HG02973 (cell line): ENCODE data around the gene NPTXR.
"Not testable (repeated sequence)": the region's sequence is repeated elsewhere in the genome, so short reads cannot be mapped to it uniquely, and the experiment has no call there.

Experiments
- ATAC-seq: cut with Tn5 transposase; IDR thresholded peaks from one replicate; pipeline ENCODE4 v1.9.1; 2021; ENCODE audit warnings: moderate library complexity; ENCODE audit not compliant: unreplicated experiment

The NPTXR gene

GRCh38 chr22:38832005-38832978 lies 11.5 kb downstream of the NPTXR start:
- ATAC-seq, result no peak

- ATAC-seq, result no peak
Observed at GRCh38 chr22:38831166-38831945, 12.5 kb downstream of the NPTXR start.

GRCh38 chr22:38830845-38831108 lies 13.1 kb downstream of the NPTXR start:
- no peak for ATAC-seq

GRCh38 chr22:38830026-38830844 lies 13.6 kb downstream of the NPTXR start:
- ATAC-seq, result no peak

GRCh38 chr22:38829485-38829884 lies 14.3 kb downstream of the NPTXR start:
- no peak for ATAC-seq

GRCh38 chr22:38828616-38829205 lies 15.1 kb downstream of the NPTXR start:
- ATAC-seq, result no peak

- ATAC-seq, result no peak
Observed at GRCh38 chr22:38828191-38828590, 15.6 kb downstream of the NPTXR start.

- ATAC-seq, result no peak
Observed at GRCh38 chr22:38827510-38827909, 16.3 kb downstream of the NPTXR start.

- ATAC-seq, result no peak
Observed at GRCh38 chr22:38826801-38827200, 17.0 kb downstream of the NPTXR start.

GRCh38 chr22:38826386-38826785 lies 17.4 kb downstream of the NPTXR start:
- no peak for ATAC-seq

GRCh38 chr22:38824585-38824984 lies 19.2 kb downstream of the NPTXR start:
- no peak for ATAC-seq

GRCh38 chr22:38823637-38824036 lies 20.2 kb downstream of the NPTXR start:
- no peak for ATAC-seq

- ATAC-seq, result no peak
Observed at GRCh38 chr22:38823076-38823475, 20.8 kb downstream of the NPTXR start.

GRCh38 chr22:38820020-38820419 lies 23.8 kb downstream of the NPTXR start:
- no peak for ATAC-seq

GRCh38 chr22:38819387-38819940 lies 24.4 kb downstream of the NPTXR start:
- ATAC-seq, result no peak

- ATAC-seq, result no peak
Observed at GRCh38 chr22:38817196-38817595, 26.6 kb downstream of the NPTXR start.

- ATAC-seq, result no peak
Observed at GRCh38 chr22:38815842-38816241, 28.0 kb downstream of the NPTXR start.

- ATAC-seq, result no peak
Observed at GRCh38 chr22:38811241-38811640, 32.6 kb downstream of the NPTXR start.

- ATAC-seq, result not testable (repeated sequence)
Observed at GRCh38 chr22:38805041-38805593, 38.7 kb downstream of the NPTXR start.

- no peak for ATAC-seq
Observed at GRCh38 chr22:38802671-38803121, 41.1 kb downstream of the NPTXR start.
